NCI-H1694 treated with DMSO at 0.1 percent for 48 hours (cell line): ENCODE data around the gene SEC14L1.

Source experiments
- DNase-seq: peaks from one replicate; lab custom pipeline; 2025; lab: John Stamatoyannopoulos, UW

SEC14L1 gene

GRCh38 chr17:77163511-77164280 lies 22.9 kb downstream of the SEC14L1 start:
- no peak for DNase-seq

DNA sequence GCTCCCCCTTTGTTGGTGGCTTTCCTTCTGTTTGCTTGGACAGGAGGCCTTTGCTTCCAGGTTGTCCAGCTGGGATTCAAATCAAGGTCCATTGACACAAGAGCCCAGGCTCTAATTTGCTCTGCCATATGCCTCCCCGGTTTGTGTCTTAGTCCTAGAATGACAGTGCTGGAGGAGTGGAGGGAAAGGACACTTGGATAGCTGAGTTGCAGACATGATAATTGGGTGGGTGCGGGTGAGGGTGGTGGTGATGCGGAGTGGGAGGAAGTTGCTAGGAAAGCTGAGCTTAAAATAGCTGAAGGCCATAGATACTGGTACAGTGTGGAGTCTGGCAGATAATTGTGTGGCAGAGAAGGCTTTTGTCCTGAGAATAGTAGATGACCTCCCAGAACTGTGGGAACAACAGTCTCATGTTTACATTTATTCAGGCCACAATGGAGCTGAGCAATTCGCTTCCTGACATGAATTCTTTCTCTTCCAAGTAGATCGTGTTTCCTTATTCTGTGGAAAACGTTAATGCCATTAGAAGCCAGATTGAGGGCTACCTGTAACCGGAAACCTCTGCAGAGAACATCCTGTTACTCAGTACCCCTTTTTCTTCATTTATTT lies 23.8 kb downstream of the SEC14L1 start:
- no peak for DNase-seq

DNA sequence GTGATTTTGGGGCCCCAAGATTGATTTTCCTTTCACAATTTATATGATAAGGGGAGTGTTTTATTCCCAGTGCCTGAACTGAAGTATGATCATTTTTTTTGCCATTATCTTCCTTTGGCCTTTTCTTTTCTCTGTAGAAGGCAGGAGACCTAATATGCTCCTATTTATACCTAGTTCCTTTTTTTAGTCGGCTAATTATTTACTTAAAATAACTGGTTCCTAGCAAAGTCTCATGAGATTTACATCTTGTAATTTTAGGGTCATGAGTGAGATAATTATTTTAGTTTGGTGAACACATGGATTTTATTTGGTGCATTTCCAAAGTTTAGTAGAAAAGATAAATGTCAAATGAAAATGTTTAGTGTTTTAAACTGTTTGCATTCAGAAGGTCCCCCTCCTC lies 24.8 kb downstream of the SEC14L1 start:
- no peak for DNase-seq

DNA sequence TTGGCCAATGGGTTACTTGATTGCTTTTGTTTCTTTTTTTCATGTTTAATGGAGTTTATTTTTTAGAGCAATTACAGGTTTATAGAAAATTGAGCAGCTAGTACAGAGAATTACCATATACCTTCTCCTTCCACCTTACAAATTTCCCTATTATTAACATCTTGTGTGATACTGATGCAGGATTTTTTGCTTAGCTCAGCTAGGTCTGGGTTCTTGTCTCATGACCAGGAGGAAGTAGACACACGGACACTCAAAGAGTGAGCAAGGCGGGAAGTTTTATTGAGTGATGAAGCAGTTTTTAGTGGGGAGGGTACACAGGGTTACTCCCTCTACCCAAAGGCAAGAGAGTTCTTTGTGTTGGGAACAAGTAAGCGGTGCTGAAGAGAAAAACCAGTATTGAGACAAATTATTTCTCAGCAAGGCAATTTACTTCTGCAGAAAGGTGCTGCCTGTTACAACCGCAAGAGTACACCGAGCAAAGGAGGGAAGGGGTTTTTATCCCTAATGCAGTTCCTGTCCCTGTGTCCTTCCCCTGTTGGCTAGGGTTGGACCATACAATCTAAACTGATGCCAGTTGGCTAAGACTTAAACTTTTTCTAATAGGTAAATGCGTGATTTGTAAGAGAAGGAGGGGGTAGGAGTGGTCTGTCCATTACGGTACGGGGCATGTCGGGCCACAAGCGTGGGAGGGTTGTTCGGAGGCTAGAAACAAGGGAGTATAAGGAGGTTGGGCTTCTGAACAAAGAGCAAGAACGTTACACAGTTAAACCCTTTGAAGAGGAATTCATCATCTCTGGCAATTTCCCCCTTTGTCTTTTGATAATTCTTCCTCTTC lies 26.9 kb downstream of the SEC14L1 start:
- DNase-seq: no peak

DNA sequence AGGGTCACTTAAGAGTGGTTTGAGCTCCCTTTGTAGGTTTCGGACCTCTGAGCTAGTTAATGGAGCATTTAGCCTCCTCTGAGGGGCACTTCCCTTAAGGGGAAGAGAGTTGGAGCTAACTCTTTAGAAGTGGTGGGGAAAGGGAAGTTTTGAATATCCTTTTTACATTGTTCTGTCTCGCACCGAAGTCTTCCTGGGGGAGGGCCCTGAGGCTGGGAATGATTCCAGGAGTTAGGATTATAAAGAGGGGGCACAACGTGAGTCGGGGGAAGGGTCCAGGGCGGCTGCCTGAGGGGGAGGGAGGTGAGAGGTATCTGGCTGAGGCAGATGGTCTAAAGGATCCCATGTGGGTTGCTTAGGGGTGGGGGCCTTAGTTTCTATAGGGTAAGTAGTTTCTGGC lies 32.3 kb downstream of the SEC14L1 start:
- DNase-seq: no peak

- no peak for DNase-seq
Measured at GRCh38 chr17:77174928-77175661, 34.3 kb downstream of the SEC14L1 start.

DNA sequence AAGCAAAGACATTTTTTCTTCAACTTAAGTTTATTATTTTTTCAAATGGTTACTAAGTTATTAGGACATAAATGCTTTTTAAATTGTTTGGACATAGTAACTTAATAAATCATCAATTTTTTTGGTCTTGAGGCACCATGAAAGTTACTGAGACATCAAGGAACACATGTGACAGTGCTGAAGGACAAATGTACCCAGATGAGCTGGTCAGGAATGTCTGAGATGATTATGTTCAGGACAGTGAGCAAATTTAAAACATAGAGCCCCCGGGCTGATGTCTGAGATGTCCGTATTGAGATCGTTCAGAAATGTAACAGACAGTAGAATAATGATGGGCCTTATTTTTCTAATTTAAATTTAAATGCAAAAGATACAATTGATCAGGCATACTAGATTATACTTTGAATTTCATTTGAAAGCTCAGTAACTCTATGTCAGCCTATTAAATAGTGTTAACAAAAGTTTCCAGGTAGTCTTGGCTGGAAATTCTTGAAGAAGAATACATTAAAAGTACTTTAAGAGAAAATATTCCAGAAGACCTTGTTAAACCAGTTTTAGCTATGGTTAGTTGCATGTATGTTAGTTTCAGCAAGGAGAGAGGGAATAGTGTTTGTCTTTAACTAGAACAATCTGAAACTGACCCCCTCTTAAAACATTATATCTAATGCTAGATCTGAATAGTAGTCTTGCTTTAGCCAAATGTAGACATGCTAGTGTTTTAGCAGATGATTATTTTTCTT lies 36.4 kb downstream of the SEC14L1 start:
- DNase-seq: no peak

- no peak for DNase-seq
Measured at GRCh38 chr17:77178050-77178449, 37.3 kb downstream of the SEC14L1 start.

DNA sequence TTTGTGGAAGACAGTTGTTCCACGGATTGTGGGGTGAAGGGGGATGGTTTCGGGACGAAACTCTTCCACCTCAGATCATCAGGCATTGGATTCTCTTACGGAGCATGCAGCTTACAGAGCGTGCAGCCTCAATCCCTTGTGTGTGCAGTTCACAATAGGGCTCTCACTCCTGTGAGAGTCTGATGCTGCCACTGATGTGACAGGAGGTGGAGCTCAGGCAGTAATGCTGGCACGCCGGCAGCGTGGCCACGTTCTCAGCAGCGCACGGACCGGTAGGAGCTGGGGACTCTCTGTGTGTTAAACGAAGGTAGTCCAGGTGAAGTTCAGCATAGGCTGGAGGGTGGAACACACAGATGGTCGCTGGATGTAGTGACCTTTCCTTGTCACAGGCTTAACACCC lies 37.8 kb downstream of the SEC14L1 start:
- no peak for DNase-seq

DNA sequence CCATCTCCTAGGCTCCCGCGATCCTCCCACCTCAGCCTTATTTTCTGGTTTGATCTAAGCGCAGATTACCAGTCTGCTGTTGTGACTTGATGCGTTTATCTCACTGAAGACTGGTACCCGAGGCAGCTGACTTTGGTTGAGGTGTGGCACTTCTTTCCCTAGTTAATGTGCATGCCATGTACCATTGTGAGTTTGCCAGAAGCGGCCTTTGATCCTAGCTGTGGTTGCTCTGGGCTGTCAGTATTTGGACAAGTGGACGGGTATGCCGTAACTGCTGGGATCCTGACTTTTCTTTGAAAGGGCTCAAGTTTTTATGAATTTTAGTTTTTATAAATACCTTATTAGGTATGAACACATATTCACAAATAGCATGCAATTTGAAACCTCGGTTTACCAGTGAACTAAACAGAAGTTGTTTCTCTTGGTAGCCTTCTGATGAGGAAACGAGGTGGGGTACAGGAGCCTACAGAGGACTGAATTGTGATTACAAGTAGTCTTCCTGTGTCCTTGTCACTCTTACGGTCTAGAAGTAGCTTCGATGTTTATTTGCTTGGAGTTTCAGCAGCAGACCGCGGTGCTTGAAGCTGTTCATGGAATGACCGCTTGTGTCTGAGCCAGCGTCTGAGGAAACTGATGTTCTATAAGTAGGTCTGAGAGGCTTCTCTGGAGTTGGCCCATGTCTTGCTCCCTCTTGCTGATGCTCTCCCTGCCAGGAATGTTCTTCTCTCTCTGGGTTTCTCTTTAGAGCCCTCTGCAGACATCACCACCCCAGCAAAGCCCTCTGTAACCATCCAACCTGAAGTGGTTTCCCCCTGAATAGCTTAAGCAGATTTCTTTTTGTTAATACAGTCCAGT lies 40.0 kb downstream of the SEC14L1 start:
- no peak for DNase-seq

DNA sequence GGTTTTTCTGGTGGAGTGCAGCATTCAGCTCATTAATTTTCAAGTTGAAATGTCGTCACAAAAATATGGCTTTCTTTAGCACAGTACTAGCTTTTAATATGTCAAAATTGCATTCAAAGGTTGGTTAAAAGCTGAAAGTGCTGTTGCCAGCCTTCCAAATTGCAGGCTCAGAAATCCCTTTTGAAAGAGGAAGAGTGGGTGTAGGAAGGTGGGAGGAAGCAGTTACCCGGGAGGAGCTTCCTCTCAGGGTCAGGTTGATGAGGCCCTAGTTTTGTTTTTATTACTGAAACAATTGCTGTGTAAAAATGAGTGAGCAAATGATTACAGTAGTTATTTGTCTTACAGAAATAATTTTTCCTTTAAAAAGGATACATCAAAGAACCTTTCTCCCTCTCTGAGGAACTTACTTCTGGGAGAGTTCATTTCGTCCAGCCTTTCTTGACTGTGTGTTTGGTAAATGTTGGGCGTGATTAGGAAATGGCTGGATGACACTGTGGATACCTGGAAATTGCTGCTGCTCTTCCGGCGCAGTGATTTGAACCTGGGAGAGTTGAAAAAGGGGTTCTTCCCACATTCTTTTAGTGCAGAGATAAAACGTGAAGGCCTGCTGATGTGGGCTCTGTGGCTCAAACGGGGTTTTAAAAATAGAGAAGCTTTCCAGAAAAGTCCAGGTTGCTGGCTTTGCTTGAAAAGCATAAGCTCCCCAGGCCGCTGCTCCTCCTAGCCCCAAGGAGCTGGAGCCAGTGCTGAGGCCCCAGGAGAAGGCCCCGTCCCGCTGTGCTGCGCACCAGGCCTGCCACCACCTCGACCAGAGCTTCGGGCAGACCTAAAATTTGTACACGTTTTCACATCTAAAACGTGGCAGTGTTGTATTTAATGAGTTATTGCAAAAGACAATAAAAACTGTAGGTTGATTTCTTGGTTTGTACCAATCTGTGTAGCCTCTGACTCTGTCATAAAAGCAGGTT lies 41.7 kb downstream of the SEC14L1 start:
- DNase-seq: no peak

DNA sequence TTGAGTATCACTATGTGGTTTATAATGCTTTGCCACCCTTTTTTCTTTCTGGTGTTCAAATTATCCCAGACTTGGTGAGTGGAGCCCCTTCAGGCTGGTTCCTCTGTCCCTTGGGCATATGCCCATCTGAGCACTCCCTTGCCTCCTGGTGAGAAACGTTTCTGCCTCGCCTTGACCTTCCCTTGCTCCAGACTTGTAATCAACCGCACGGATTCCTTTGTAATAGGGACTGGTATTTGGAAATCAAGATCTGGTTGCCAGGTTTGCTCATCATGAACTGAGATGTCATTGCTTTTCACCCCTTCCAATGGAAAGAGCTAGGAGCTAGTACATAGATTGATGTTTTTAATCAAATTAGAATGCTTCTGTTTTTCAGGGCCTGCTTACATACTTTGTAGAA lies 43.7 kb downstream of the SEC14L1 start:
- DNase-seq: no peak

- no peak for DNase-seq
Measured at GRCh38 chr17:77185137-77185536, 44.4 kb downstream of the SEC14L1 start.

DNA sequence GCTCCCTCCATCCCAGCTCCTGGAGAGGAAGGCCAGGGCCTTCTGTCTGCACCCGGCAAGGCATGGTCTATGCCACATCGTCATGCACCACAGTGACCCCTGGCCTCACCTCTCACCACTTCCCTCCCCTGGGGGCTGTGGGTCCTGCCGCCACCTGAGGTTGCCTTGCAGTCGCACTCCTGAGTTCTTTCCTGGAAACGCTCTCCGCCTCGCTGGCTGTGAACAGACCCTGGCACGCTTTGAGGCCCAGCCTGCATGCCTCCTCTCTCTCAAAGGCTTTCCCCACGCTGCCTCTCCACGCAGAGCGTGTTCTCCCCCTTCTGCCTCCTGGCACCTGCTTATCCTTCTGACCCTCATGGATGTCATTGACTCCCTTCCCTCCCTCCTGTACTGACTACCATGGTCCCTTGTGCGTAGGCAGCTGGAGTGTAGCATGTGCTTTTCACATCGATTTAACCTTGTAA lies 45.4 kb downstream of the SEC14L1 start:
- no peak for DNase-seq

DNA sequence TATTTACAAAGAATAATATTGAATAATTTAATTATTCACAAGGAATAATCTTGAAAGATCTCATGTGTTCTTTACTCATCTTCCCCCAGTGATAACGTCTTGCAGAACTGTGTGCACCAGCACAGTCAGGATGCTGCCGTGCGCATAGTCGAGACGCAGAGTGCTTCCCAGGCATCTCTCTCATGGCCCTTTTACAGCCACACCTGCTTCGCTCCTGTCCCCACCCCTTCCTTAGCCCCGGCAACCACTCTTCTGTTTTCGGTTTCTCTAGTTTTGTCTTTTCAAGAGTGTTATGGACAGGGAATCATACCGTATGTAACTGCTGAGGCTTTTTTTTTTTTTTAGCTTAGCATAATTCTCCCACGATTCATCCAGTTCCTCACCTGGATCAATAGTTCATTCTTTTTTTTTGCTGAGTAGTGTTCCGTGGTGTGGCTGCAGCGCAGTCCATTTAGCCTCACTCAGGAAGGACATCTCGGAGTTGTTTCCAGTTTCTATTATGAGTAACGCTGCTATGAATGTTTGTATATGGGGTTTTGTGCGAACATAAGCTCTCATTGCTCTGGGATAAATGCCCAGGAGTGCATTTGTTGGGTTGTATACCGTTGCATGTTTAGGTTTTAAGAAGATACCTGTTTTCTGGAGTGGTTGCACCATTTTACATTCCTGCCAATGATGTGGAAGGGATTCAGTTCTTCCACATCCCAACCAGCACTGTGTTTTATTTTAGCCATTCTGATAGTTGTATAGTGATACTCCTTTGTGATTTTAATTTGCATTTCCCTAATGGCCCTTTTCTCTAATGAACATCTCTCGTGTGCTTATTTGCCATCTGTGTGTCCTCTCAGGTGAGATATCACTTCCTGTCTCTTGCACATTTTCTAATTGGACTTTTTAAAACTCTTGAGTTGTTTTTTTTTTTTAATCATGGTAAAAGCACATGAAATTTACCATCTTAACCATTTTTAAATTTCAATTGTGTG lies 47.6 kb downstream of the SEC14L1 start:
- DNase-seq: no peak

- DNase-seq: no peak
Measured at GRCh38 chr17:77189148-77189547, 48.4 kb downstream of the SEC14L1 start.

DNA sequence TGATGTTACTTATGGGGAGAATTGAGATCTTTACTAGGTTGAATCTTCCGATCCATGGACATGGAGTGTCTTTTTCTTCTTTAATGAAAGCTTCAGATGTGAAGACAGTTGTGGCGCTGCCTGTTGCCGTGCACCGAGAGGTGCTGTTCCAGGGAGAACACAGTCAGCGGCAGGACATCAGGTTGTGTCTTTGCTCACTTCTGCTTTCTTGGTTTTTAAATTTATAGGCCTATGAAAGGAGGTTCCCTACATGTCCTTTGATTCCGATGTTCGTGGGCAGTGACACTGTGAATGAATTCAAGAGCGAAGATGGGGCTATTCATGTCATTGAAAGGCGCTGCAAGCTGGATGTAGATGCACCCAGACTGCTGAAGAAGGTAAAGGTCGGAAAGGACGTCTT lies 49.8 kb downstream of the SEC14L1 start:
- no peak for DNase-seq

GRCh38 chr17:77191244-77191643 lies 50.5 kb downstream of the SEC14L1 start:
- DNase-seq: no peak
